ENCODE measurements around the gene IRAK1.

The IRAK1 gene

DNA sequence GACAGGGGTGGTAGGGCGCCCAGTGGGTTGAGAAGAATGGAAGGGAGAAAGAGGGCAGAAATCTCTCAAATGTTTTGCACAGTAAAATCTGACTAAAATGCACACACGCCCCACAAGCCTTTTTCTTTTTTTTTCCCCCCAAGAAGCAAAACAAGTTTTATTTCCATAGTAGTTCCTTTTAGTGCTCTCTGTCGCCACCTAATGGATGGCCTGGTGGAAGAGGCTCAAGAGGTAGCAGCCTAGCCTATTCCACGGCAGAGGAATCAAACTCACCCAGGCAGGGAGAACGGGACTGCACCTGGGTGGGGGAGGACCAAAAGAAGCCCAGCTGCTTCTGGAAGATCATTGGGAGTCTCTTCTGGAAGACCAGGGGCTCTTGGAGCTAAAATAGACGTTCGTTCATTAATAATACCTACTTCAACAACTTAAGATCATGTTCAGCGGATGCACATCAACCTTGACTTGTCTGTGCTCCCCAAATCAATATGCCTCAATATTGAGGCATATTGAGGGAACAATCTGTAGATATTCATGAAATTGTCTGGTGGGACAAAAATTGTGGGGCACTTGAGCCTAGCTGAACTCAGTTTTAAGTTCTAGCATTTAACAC, 31.6 kb upstream of the IRAK1 start:
- H3K27ac ChIP-seq, result peak overlapping the region in 1 of 2 donors; percentile 36
- intact Hi-C loops (cut with DNase I; ENCODE audit: low total_unique reads), result loop anchor here (5.0 kb wide), 1 partner anchor 39 kb away; no protein-coding TSS in a partner anchor
- peak; percentile 52 to 59 for TF ChIP-seq CTCF (IDR thresholded peaks at IDR 0.05)
- no peak overlapping the region for H3K4me3 ChIP-seq
- DNase-seq, result peak; percentile 77 to 79
- no peaks in the 10 kb centered on the region for H3K36me3 ChIP-seq
- H3K4me1 ChIP-seq, result peaks cover 0 to 69% (median 39%) of the 10 kb centered on the region in 4 donors
- no peaks in the 10 kb centered on the region for H3K27me3 ChIP-seq
- no peaks in the 10 kb centered on the region for H3K9me3 ChIP-seq

GRCh38 chrX:154050113-154050495, 30.4 kb upstream of the IRAK1 start:
- Histone ChIP-seq H3K36me3 (no peaks in the 10 kb centered on the region), H3K27me3 (no peaks in the 10 kb centered on the region), H3K27ac (peak overlapping the region; percentile 12 to 36), H3K4me3 (no peak overlapping the region), H3K4me1 (peaks cover 0 to 76% (median 45%) of the 10 kb centered on the region in 4 donors), H3K9me3 (no peaks in the 10 kb centered on the region)
- no peak for DNase-seq
- intact Hi-C loops (cut with DNase I; ENCODE audit: low total_unique reads), result loop anchor here (5.0 kb wide), 1 partner anchor 38 kb away; no protein-coding TSS in a partner anchor
- no peak for TF ChIP-seq CTCF (IDR thresholded peaks at IDR 0.05)

DNA sequence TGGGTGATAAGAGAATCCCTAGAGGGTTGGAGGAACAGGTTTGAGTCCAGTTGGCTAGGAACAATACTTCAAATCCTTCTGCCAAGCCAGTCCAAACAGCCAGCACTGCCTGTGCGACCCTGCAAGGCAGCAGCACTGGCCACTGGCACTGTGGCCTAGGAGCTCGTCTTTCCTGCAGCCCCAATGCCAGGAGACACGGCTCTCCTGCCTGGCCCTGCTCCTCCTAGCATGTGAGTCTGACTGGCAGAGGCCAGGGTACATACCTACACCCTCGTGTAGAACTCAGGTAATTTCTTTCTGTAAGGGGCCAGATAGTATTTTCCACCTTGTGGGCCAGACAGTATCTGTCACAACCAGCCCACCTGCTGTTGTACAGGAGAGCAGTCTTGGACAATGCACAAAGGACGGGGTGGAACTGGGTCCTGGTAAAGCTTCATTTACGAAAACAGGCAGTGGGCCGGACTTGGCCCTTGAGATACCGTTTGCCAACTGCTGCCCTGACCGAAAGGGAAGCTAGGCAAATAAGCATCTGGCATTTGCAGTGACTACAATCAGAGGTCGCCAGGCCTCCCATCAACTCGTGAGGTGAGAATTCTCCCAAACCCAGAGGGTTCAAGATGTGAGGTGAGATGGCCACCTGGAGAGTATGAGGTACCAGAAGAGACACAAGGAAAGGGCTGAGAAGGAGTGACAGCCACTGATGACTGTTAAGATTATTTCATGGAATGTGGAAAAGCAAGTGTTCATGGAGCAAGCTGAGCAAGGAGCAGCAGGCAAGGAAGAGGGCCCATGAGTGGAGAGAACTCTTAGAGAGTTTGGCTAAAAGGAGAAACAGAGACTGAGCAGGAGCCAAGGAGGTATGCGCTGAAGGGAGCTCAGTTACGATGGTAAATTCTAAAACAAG, 29.8 kb upstream of the IRAK1 start:
- H3K4me3 ChIP-seq, result no peak overlapping the region
- no peak for TF ChIP-seq CTCF (IDR thresholded peaks at IDR 0.05)
- H3K4me1 ChIP-seq, result peaks cover 0 to 82% (median 45%) of the 10 kb centered on the region in 4 donors
- intact Hi-C loops (cut with DNase I; ENCODE audit: low total_unique reads), result loop anchor here (5.0 kb wide), 1 partner anchor 37 kb away; no protein-coding TSS in a partner anchor
- H3K36me3 ChIP-seq, result no peaks in the 10 kb centered on the region
- H3K27me3 ChIP-seq, result no peaks in the 10 kb centered on the region
- DNase-seq, result no peak
- peak overlapping the region; percentile 28 to 36 for H3K27ac ChIP-seq
- H3K9me3 ChIP-seq, result no peaks in the 10 kb centered on the region

- intact Hi-C loops (cut with DNase I; ENCODE audit: low total_unique reads), result no loop called here
- TF ChIP-seq CTCF (IDR thresholded peaks at IDR 0.05), result no peak
- Histone ChIP-seq H3K27me3 (no peaks in the 10 kb centered on the region), H3K4me3 (no peak overlapping the region), H3K9me3 (no peaks in the 10 kb centered on the region), H3K36me3 (no peaks in the 10 kb centered on the region), H3K27ac (no peak overlapping the region), H3K4me1 (peaks cover 0 to 92% (median 52%) of the 10 kb centered on the region in 4 donors)
- no peak for DNase-seq
These were observed 28.7 kb upstream of the IRAK1 start for GRCh38 chrX:154048398-154048797.

- no peak overlapping the region for H3K4me3 ChIP-seq
- no peaks in the 10 kb centered on the region for H3K36me3 ChIP-seq
- H3K9me3 ChIP-seq, result no peaks in the 10 kb centered on the region
- peaks cover 0 to 98% (median 56%) of the 10 kb centered on the region in 4 donors for H3K4me1 ChIP-seq
- no peak for DNase-seq
- intact Hi-C loops (cut with DNase I; ENCODE audit: low total_unique reads), result no loop called here
- peak overlapping the region; percentile 41 to 53 for H3K27ac ChIP-seq
- no peaks in the 10 kb centered on the region for H3K27me3 ChIP-seq
- no peak for TF ChIP-seq CTCF (IDR thresholded peaks at IDR 0.05)
These were observed 27.4 kb upstream of the IRAK1 start for GRCh38 chrX:154046940-154047610.

Measured in tibial artery (tissue), 4 donors.